K562 (cell line): Measurements from ENCODE around the gene SET. TPM values are rescaled to one million over a fixed set of nuclear protein-coding genes. Genes with fewer than 3 reads are reported as not detected.

Experiments
- CBX1 ChIP-seq: sonication (generic); IDR thresholded peaks from 2 replicates; pipeline ENCODE4 v1.6.1; 2016; ENCODE audit warnings: antibody characterized with exemption, low read depth, mild to moderate bottlenecking
- CEBPB ChIP-seq: fragments of 450-650 bp; IDR thresholded peaks from 2 replicates; pipeline ENCODE4 v1.6.1; 2016; ENCODE audit warnings: missing genetic modification characterization, missing compliant biosample characterization
- CREM ChIP-seq: IDR thresholded peaks from 2 replicates; pipeline ENCODE4 v1.6.1; 2014; ENCODE audit warnings: antibody characterized with exemption, low read depth
- GABPA ChIP-seq: fragments of 200-800 bp; sonication (Bioruptor generic); conservative IDR thresholded peaks from 2 replicates; pipeline ENCODE4 v1.6.1; 2016; ENCODE audit warnings: low read depth, missing genetic modification characterization, missing compliant biosample characterization
- GTF2A2 ChIP-seq: IDR thresholded peaks from 2 replicates; pipeline ENCODE4 v1.6.1; 2016; ENCODE audit warnings: mild to moderate bottlenecking, missing genetic modification characterization, missing compliant biosample characterization
- HINFP ChIP-seq: fragments of 450-650 bp; conservative IDR thresholded peaks from 2 replicates; pipeline ENCODE4 v1.6.1; 2016; ENCODE audit warnings: missing genetic modification characterization, low read depth, mild to moderate bottlenecking, control low read depth, missing compliant biosample characterization
- HNRNPLL ChIP-seq: fragments of 200-400 bp; formaldehyde crosslinking; IDR thresholded peaks from 2 replicates; pipeline ENCODE4 v1.6.1; 2017; ENCODE audit warnings: low read length, low read depth, mild to moderate bottlenecking; ENCODE audit not compliant: poor library complexity, severe bottlenecking
- L3MBTL2 ChIP-seq: fragments of 450-650 bp; IDR thresholded peaks from 2 replicates; pipeline ENCODE4 v1.6.1; 2016; ENCODE audit warnings: mild to moderate bottlenecking, moderate library complexity
- MEF2D ChIP-seq: conservative IDR thresholded peaks from 2 replicates; pipeline ENCODE4 v1.6.1; 2016; ENCODE audit warnings: low read depth, missing genetic modification characterization, missing compliant biosample characterization
- MXI1 ChIP-seq: IDR thresholded peaks from 2 replicates; pipeline ENCODE4 v1.6.1; 2011; ENCODE audit warnings: low read depth, mild to moderate bottlenecking, improper control_type of control experiment, low read length
- MYBL2 ChIP-seq, 2 experiments: fragments of 450-650 bp in 1 of 2; sonication (generic) in 1 of 2; formaldehyde crosslinking in 1 of 2; IDR thresholded peaks; 2 replicates each; pipeline versions ENCODE4 v1.6.1 to v1.8.1; 2017 to 2022; ENCODE audit warnings: borderline replicate concordance in 1 of 2, inconsistent platforms in 1 of 2, low read depth in 1 of 2, mild to moderate bottlenecking in 1 of 2, missing genetic modification reagents in 1 of 2, moderate library complexity in 1 of 2
- NCOA4 ChIP-seq: fragments of 450-650 bp; IDR thresholded peaks from 2 replicates; pipeline ENCODE4 v1.6.1; 2018; ENCODE audit warnings: mild to moderate bottlenecking; ENCODE audit not compliant: partially characterized antibody
- POLR2A ChIP-seq: fragments of 450-650 bp; conservative IDR thresholded peaks from 2 replicates; pipeline ENCODE4 v1.6.1; 2016
- SP2 ChIP-seq: IDR thresholded peaks from 2 replicates; pipeline ENCODE4 v1.6.1; 2011; ENCODE audit warnings: mild to moderate bottlenecking, low read depth, low read length, moderate library complexity; ENCODE audit not compliant: poor library complexity, severe bottlenecking; ENCODE audit errors: extremely low read depth
- YY1 ChIP-seq, 3 experiments: IDR thresholded peaks; 2 replicates each; pipeline ENCODE4 v1.6.1; 2011; ENCODE audit warnings: low read length in 2 of 3, mild to moderate bottlenecking in 2 of 3, moderate library complexity in 2 of 3, borderline replicate concordance in 1 of 3, control low read depth in 1 of 3, low read depth in 1 of 3; ENCODE audit not compliant: insufficient read depth in 3 of 3, insufficient replicate concordance in 2 of 3, control insufficient read depth in 1 of 3, insufficient read length in 1 of 3; ENCODE audit errors: extremely low read depth in 1 of 3
- ZKSCAN1 ChIP-seq: fragments of 150-350 bp; IDR thresholded peaks from 2 replicates; pipeline ENCODE4 v1.6.1; 2016; ENCODE audit warnings: low read depth, low read length
- ZNF12 ChIP-seq: sonication (generic); formaldehyde crosslinking; IDR thresholded peaks from 2 replicates; pipeline ENCODE4 v1.4.0; 2020; ENCODE audit warnings: mild to moderate bottlenecking, missing genetic modification reagents
- polyA plus RNA-seq, 8 experiments: library from polyadenylated mRNA; depleted of rRNA in 4 of 8; stranded (reverse) in 5 of 8; unstranded in 3 of 8; fragments of >200 nt; fragmentation: Nextera tagmentation in 2 of 8; fragmentation: Illumina TruSeq in 1 of 8; extraction: Ambion mirVana in 2 of 8; extraction: Trizol in 1 of 8; gene quantifications; 2 replicates each; pipeline versions ENCODE4 v1.2.1 to v1.2.3, GENCODE V29; 2011 to 2014; ENCODE audit warnings: inconsistent platforms in 1 of 8, missing spikeins in 1 of 8
- total RNA-seq, 7 experiments: library from RNA; depleted of rRNA in 6 of 7; stranded (reverse); fragments of >200 nt in 6 of 7; fragmentation: Illumina TruSeq in 2 of 7; extraction: Trizol in 2 of 7; gene quantifications; 2 replicates each; pipeline versions ENCODE4 v1.2.1 to v1.2.3, GENCODE V29; 2011 to 2021; ENCODE audit warnings: low replicate concordance in 1 of 7

The SET gene
- total and polyA plus RNA-seq, 9 of the 15 experiments (the other 6 are each of a cell fraction or from before 2014, with no cell fraction given), result 404 to 1,447 (median 907) TPM

GRCh38 chr9:128723866-128724743 is 35.1 kb downstream of the SET start, which contains the start of gene ZDHHC12 (continued):
- TF ChIP-seq MXI1 (no peak), NCOA4 (peak; percentile 85), GTF2A2 (tag) (peak; percentile 50; the same call in 1 of the 2 replicates), GABPA (tag) (peak; percentile 73), POLR2A (peak; percentile 88), CBX1 (peak; percentile 94), CEBPB (tag) (no peak), SP2 (peak; percentile 74), ZKSCAN1 (no peak), YY1 (IDR thresholded peaks at IDR 0.05; ENCODE audit: borderline replicate concordance in 1 of 3, control insufficient read depth in 1 of 3, extremely low read depth in 1 of 3, insufficient read depth in 3 of 3, insufficient read length in 1 of 3, insufficient replicate concordance in 2 of 3, low read depth in 1 of 3, low read length in 2 of 3) (peak; percentile 24 to 88 (median 80)), HNRNPLL (peak; percentile 46), ZNF12 (0 out of 2 replicates have a peak, but pooled peaks have one; percentile 17), CREM (peak; percentile 49), HINFP (peak; percentile 76), MEF2D (0 out of 2 replicates have a peak, but pooled peaks have one; percentile 22), MYBL2 (IDR thresholded peaks at IDR 0.05; ENCODE audit: low read depth) (no peak; the same call in 1 of the 2 replicates), MYBL2 (CRISPR knock-in tag; IDR thresholded peaks at IDR 0.05; ENCODE audit: borderline replicate concordance) (no peak), L3MBTL2 (peak; percentile 71)
